ENCODE measurements around the gene GSG1L2. TPM values are rescaled to one million over a fixed set of nuclear protein-coding genes. Genes with fewer than 3 reads are reported as not detected.

The GSG1L2 gene
- total RNA-seq, 1 donor from 2014 or later, result not detected

DNA sequence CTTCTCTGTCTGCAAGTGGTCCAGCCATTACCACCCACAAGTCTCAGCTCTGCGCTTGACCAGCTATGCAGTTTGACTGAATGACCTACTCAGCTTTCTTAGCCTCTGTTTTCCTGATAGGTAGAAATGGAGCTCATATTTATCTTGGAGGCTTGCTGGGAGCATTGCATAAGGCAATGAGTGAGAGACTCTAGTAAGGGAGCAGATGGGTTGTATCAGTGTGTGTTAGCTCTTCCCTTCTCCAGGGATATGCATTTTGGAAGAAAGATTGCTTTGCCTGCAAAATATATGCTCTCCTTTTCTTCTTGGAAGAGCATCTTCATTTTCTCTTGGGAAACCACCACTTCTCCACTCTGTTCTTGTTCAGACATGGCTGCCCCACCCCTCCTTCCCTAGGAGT lies 56.6 kb downstream of the GSG1L2 start:
- H3K9me3 Mint-ChIP-seq, result no peaks in the 10 kb centered on the region
- DNase-seq, result no peak
- intact Hi-C loops (cut with micrococcal nuclease), result no loop called here
- H3K36me3 Mint-ChIP-seq (ENCODE audit: low read depth), result no peaks in the 10 kb centered on the region
- no peak overlapping the region for H3K27ac Mint-ChIP-seq
- H3K27me3 Mint-ChIP-seq, result no peaks in the 10 kb centered on the region
- no peaks in the 10 kb centered on the region for H3K4me1 Mint-ChIP-seq
- no peak overlapping the region for H3K4me3 Mint-ChIP-seq

DNA sequence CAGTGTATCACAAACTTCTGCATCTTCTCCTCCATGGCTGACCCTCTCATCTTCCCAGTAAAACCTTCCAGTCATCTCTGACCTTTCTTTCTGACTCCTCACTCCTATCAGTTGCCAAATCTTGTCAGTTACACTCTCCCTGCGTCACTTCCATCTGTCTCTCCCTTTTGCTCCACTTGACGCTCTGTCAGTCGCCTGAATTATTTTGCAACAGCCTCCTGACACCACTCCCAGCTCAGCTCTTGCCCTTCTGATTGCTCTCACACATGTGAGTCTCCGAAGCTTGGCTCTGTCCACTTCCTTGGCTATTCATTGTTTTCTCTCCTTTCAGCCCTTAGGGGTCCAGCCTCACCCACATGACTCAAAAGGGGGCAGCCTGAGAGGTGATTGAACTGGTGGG lies 58.2 kb downstream of the GSG1L2 start:
- no peak for DNase-seq
- no peaks in the 10 kb centered on the region for H3K4me1 Mint-ChIP-seq

GRCh38 chr17:9760266-9760665 lies 61.6 kb downstream of the GSG1L2 start:
- intact Hi-C loops (cut with micrococcal nuclease), result no loop called here
- Mint-ChIP-seq H3K27me3 (no peaks in the 10 kb centered on the region), H3K4me1 (no peaks in the 10 kb centered on the region), H3K36me3 (ENCODE audit: low read depth) (no peaks in the 10 kb centered on the region), H3K4me3 (no peak overlapping the region), H3K27ac (no peak overlapping the region), H3K9me3 (no peaks in the 10 kb centered on the region)
- DNase-seq, result no peak

More for the DNA sequence above, 58.2 kb downstream of the GSG1L2 start:
- intact Hi-C loops (cut with micrococcal nuclease), result no loop called here
- Mint-ChIP-seq H3K4me3 (no peak overlapping the region), H3K36me3 (ENCODE audit: low read depth) (no peaks in the 10 kb centered on the region), H3K27me3 (no peaks in the 10 kb centered on the region), H3K27ac (no peak overlapping the region), H3K9me3 (no peaks in the 10 kb centered on the region)

DNA sequence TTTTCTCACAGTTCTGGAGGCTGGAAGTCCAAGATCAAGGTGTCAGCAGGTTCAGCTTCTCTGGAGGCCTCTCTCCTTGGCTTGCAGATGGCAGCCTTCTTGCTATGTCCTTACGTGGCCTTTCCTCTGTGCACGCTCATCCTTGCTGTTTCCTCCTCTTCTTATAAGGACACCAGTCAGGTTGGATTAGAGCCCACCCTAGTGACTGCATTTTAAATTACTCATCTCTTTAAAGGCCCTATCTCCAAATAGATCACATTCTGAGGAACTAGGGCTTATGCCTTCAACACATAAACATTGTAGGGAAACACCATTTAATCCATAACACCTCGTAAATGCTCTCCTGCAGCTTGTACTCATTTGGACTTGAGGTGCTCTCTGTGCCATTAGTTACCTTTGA lies 66.8 kb downstream of the GSG1L2 start:
- no peak overlapping the region for H3K4me3 Mint-ChIP-seq
- H3K9me3 Mint-ChIP-seq, result no peaks in the 10 kb centered on the region
- no peaks in the 10 kb centered on the region for H3K36me3 Mint-ChIP-seq (ENCODE audit: low read depth)
- H3K4me1 Mint-ChIP-seq, result no peaks in the 10 kb centered on the region
- intact Hi-C loops (cut with micrococcal nuclease), result no loop called here
- no peak for DNase-seq
- H3K27ac Mint-ChIP-seq, result no peak overlapping the region
- H3K27me3 Mint-ChIP-seq, result peaks cover 3% of the 10 kb centered on the region

Other genes with a start within 250 kb of the GSG1L2 start
- gene STX8, start 246.3 kb downstream of the GSG1L2 start, total RNA-seq, result 41.5 and 45.9 TPM in 2 replicates
- gene CFAP52, start 245.4 kb downstream of the GSG1L2 start, total RNA-seq, result not detected in 2 replicates
- 0.05 TPM in 1 of 2 replicates, not detected in the other for gene USP43, start 176.6 kb downstream of the GSG1L2 start, total RNA-seq
- gene DHRS7C, start 30.5 kb downstream of the GSG1L2 start, total RNA-seq, result not detected in 2 replicates
- gene GLP2R, start 3.8 kb upstream of the GSG1L2 start, total RNA-seq, result not detected in 2 replicates
- not detected in 2 replicates for gene RCVRN, start 83.2 kb upstream of the GSG1L2 start, total RNA-seq

Data from activated CD4-positive, alpha-beta T cell treated with anti-CD3 and anti-CD28 coated beads, Interleukin-2, amount 10 ng/mL, durations not matched to agents 24 days and 14 days (primary cell).